BLaER1 (cell line): ENCODE data around the gene GLCCI1.

Experiments
- H3K27ac ChIP-seq: shearing (Covaris generic); formaldehyde crosslinking; 2 replicates; pipeline ENCODE4 v1.8.1; 2022
- H3K27me3 ChIP-seq: shearing (Covaris generic); formaldehyde crosslinking; 2 replicates; pipeline ENCODE4 v1.8.1; 2022
- H3K36me3 ChIP-seq: shearing (Covaris generic); formaldehyde crosslinking; 2 replicates; pipeline ENCODE4 v1.8.1; 2022
- H3K4me1 ChIP-seq: shearing (Covaris generic); formaldehyde crosslinking; 2 replicates; pipeline ENCODE4 v1.8.1; 2022
- H3K4me2 ChIP-seq: shearing (Covaris generic); formaldehyde crosslinking; 2 replicates; pipeline ENCODE4 v1.8.1; 2022
- H3K4me3 ChIP-seq: shearing (Covaris generic); formaldehyde crosslinking; 2 replicates; pipeline ENCODE4 v1.8.1; 2022
- H3K9ac ChIP-seq: shearing (Covaris generic); formaldehyde crosslinking; 2 replicates; pipeline ENCODE4 v1.8.1; 2022
- H3K9me3 ChIP-seq: shearing (Covaris generic); formaldehyde crosslinking; 2 replicates; pipeline ENCODE4 v1.8.1; 2022
- H4K20me1 ChIP-seq: shearing (Covaris generic); formaldehyde crosslinking; 2 replicates; pipeline ENCODE4 v1.8.1; 2022
- Cebpa-rat ChIP-seq: shearing (Covaris generic); IDR thresholded peaks from 2 replicates; pipeline ENCODE4 v1.8.1; 2022

GLCCI1 gene

GRCh38 chr7:8135417-8135816, 166.8 kb downstream of the GLCCI1 start:
- Histone ChIP-seq H3K27ac (no peak overlapping the region), H3K4me2 (no peak overlapping the region), H3K36me3 (no peaks in the 10 kb centered on the region), H3K4me3 (no peak overlapping the region), H3K9ac (no peak overlapping the region), H3K4me1 (no peaks in the 10 kb centered on the region), H4K20me1 (no peaks in the 10 kb centered on the region), H3K27me3 (no peaks in the 10 kb centered on the region), H3K9me3 (no peaks in the 10 kb centered on the region)
- no peak for TF ChIP-seq Cebpa-rat

- H3K9ac ChIP-seq: no peak overlapping the region
- H3K27me3 ChIP-seq: no peaks in the 10 kb centered on the region
- H3K4me1 ChIP-seq: no peaks in the 10 kb centered on the region
- H3K9me3 ChIP-seq: no peaks in the 10 kb centered on the region
- no peaks in the 10 kb centered on the region for H4K20me1 ChIP-seq
- TF ChIP-seq Cebpa-rat: no peak
- no peaks in the 10 kb centered on the region for H3K36me3 ChIP-seq
- H3K4me3 ChIP-seq: no peak overlapping the region
- no peak overlapping the region for H3K4me2 ChIP-seq
- no peak overlapping the region for H3K27ac ChIP-seq
These were observed 167.6 kb downstream of the GLCCI1 start for GRCh38 chr7:8136051-8136730.
